GM12878 (cell line): ENCODE measurements around the gene SBF2. TPM values are rescaled to one million over a fixed set of nuclear protein-coding genes. Genes with fewer than 3 reads are reported as not detected.

Experiments used
- ATAC-seq: fragments of 200-7000 bp; cut with Tn5 transposase; 3 replicates; pipeline ENCODE4 v1.9.1; 2020; ENCODE audit warnings: mild to moderate bottlenecking, moderate library complexity
- BruUV-seq: library from RNA; stranded (reverse); fragments of 400-500 nt; replicated peaks from 2 replicates; lab custom pipeline; 2021; lab: Mats Ljungman, UMichigan
- CTCF ChIA-PET: fragments of 300-600 bp; sonication (Branson Sonifier 250); formaldehyde crosslinking; extraction: SDS; loops from one replicate; lab custom pipeline; 2021; ENCODE audit warnings: inconsistent platforms; lab: Yijun Ruan, JAX
- POLR2A ChIA-PET: fragments of 350-600 bp; formaldehyde crosslinking; extraction: SDS; loops from one replicate; lab custom pipeline; 2021; ENCODE audit warnings: inconsistent platforms; lab: Charles Lee
- RAD21 ChIA-PET: fragments of 300-600 bp; sonication (Branson Sonifier 250); formaldehyde crosslinking; loops from one replicate; lab custom pipeline; 2023; ENCODE audit warnings: antibody characterized with exemption; ENCODE audit not compliant: unreplicated experiment; lab: Charles Lee
- SMC1A ChIA-PET: fragments of 300-600 bp; sonication (Branson Sonifier 250); formaldehyde crosslinking; loops from one replicate; lab custom pipeline; 2023; ENCODE audit not compliant: unreplicated experiment, uncharacterized antibody; lab: Charles Lee
- DNase-seq: peaks from one replicate; pipeline ENCODE4 v3.0.0-alpha.2; 2011; ENCODE audit warnings: low read depth, low spot score
- FAIRE-seq: peaks from 3 replicates; lab custom pipeline; 2011; peaks lifted over from hg19 to GRCh38; lab: Jason Lieb, UNC
- H2AFZ ChIP-seq: 2 replicates; pipeline ENCODE4 v1.6.0; 2011; ENCODE audit warnings: low read depth, low read length, control low read depth; ENCODE audit not compliant: control insufficient read depth
- H3K27ac ChIP-seq: 2 replicates; pipeline ENCODE4 v1.5.1; 2011; ENCODE audit warnings: control low read depth; ENCODE audit not compliant: control insufficient read depth, insufficient read depth
- H3K27me3 ChIP-seq, 2 experiments: replicated peaks in 1 of 2; 2 replicates each; pipeline versions ENCODE4 v1.6.0 to v1.6.1; 2011; ENCODE audit warnings: low read length in 1 of 2; ENCODE audit not compliant: control insufficient read depth in 2 of 2, insufficient read depth in 2 of 2
- H3K36me3 ChIP-seq, 2 experiments: 2 replicates each; pipeline ENCODE4 v1.5.1; 2011; ENCODE audit warnings: low read length in 1 of 2; ENCODE audit not compliant: control insufficient read depth in 2 of 2, insufficient read depth in 2 of 2
- H3K4me1 ChIP-seq: 2 replicates; pipeline ENCODE4 v1.6.1; 2011; ENCODE audit warnings: mild to moderate bottlenecking, low read length, moderate library complexity, mixed read lengths; ENCODE audit not compliant: control insufficient read depth, insufficient read depth
- H3K4me2 ChIP-seq: 2 replicates; pipeline ENCODE4 v1.6.0; 2011; ENCODE audit warnings: control low read depth; ENCODE audit not compliant: control insufficient read depth, insufficient read depth
- H3K4me3 ChIP-seq: fragments of 200-600 bp; sonication (generic); 2 replicates; pipeline ENCODE4 v1.5.1; 2016
- H3K79me2 ChIP-seq: 2 replicates; pipeline ENCODE4 v1.6.0; 2011; ENCODE audit warnings: low read length; ENCODE audit not compliant: control insufficient read depth, insufficient read depth
- H3K9ac ChIP-seq: 2 replicates; pipeline ENCODE4 v1.8.0; 2011; ENCODE audit warnings: low read length, control low read depth, mixed read lengths; ENCODE audit not compliant: control insufficient read depth, insufficient read depth
- H3K9me3 ChIP-seq: replicated peaks from 3 replicates; pipeline ENCODE4 v1.5.1; 2011; ENCODE audit warnings: mild to moderate bottlenecking, low read length; ENCODE audit not compliant: control insufficient read depth, insufficient read depth
- H4K20me1 ChIP-seq: 2 replicates; pipeline ENCODE4 v1.6.0; 2011; ENCODE audit not compliant: control insufficient read depth, insufficient read depth
- JUNB ChIP-seq: IDR thresholded peaks from 2 replicates; pipeline ENCODE4 v1.6.1; 2016; ENCODE audit warnings: antibody characterized with exemption, mild to moderate bottlenecking
- KLF5 ChIP-seq: fragments of 450-650 bp; IDR thresholded peaks from 2 replicates; pipeline ENCODE4 v1.6.1; 2014; ENCODE audit warnings: mild to moderate bottlenecking; ENCODE audit not compliant: partially characterized antibody
- LARP7 ChIP-seq: fragments of 450-650 bp; IDR thresholded peaks from 2 replicates; pipeline ENCODE4 v1.6.1; 2017; ENCODE audit warnings: mild to moderate bottlenecking
- NR2F1 ChIP-seq: fragments of 450-650 bp; conservative IDR thresholded peaks from 2 replicates; pipeline ENCODE4 v1.6.1; 2017; ENCODE audit warnings: mild to moderate bottlenecking
- PAX5 ChIP-seq: IDR thresholded peaks from 2 replicates; pipeline ENCODE4 v1.6.1; 2011; ENCODE audit warnings: low read depth, low read length, borderline replicate concordance
- PKNOX1 ChIP-seq: fragments of 450-650 bp; IDR thresholded peaks from 2 replicates; pipeline ENCODE4 v1.6.1; 2016; ENCODE audit warnings: mild to moderate bottlenecking
- POU2F2 ChIP-seq: IDR thresholded peaks from 3 replicates; pipeline ENCODE4 v1.6.1; 2011; ENCODE audit warnings: low read depth, mild to moderate bottlenecking, low read length, borderline replicate concordance
- PRDM15 ChIP-seq: fragments of 450-650 bp; formaldehyde crosslinking; IDR thresholded peaks from 2 replicates; pipeline ENCODE4 v1.4.0; 2020; ENCODE audit warnings: mild to moderate bottlenecking, moderate library complexity
- RAD21 ChIP-seq: IDR thresholded peaks from 2 replicates; pipeline ENCODE4 v1.6.1; 2011; ENCODE audit warnings: mild to moderate bottlenecking, low read depth, low read length, moderate library complexity; ENCODE audit not compliant: insufficient read depth
- ZZZ3 ChIP-seq: IDR thresholded peaks from 2 replicates; pipeline ENCODE4 v1.6.1; 2011; ENCODE audit warnings: low read depth; ENCODE audit not compliant: control insufficient read depth, insufficient read length
- WGBS: methylation state at CpG from one replicate; pipeline ENCODE4 v1.1.6; 2016; ENCODE audit warnings: low lambda C conversion rate; ENCODE audit not compliant: insufficient replicate concordance, insufficient coverage; ENCODE audit errors: missing lambda C conversion rate; 5-methylcytosine and 5-hydroxymethylcytosine counted together
- in situ Hi-C: fragments of 300-500 bp; cut with MboI; formaldehyde crosslinking; loops from 9 replicates; pipeline ENCODE4 v1.14.3; 2018; ENCODE audit warnings: mixed read lengths
- intact Hi-C: fragments of 100-400 bp; cut with micrococcal nuclease; formaldehyde crosslinking; loops from one replicate; pipeline ENCODE4 v1.14.2; 2022; ENCODE audit not compliant: unreplicated experiment
- polyA plus RNA-seq, 11 experiments: library from polyadenylated mRNA; depleted of rRNA in 4 of 11; unstranded in 6 of 11; stranded (reverse) in 5 of 11; fragments of >200 nt; fragmentation: Nextera tagmentation in 4 of 11; fragmentation: Illumina TruSeq in 1 of 11; extraction: Ambion mirVana in 4 of 11; extraction: Trizol in 1 of 11; gene quantifications; 1 replicate in 1 of 11; 2 replicates in 10 of 11; pipeline versions ENCODE4 v1.2.1 to v1.2.3, GENCODE V29; 2011 to 2016; ENCODE audit warnings: inconsistent platforms in 2 of 11, missing spikeins in 2 of 11, low read depth in 1 of 11
- total RNA-seq, 4 experiments: library from RNA; depleted of rRNA in 3 of 4; stranded (reverse); fragments of >200 nt in 3 of 4; fragmentation: Illumina TruSeq in 1 of 4; extraction: Trizol in 1 of 4; gene quantifications; 2 replicates each; pipeline versions ENCODE4 v1.2.1 to v1.2.3, GENCODE V29; 2013 to 2021
- TF ChIP-seq, protein P1 (sequence below): IDR thresholded peaks from 2 replicates; pipeline ENCODE4 v1.6.1; 2011; ENCODE audit warnings: borderline replicate concordance, low read depth, mild to moderate bottlenecking, moderate library complexity, mixed read lengths, low read length; ENCODE audit not compliant: insufficient read depth; ENCODE audit errors: extremely low read length
- TF ChIP-seq, protein P2 (sequence below): fragments of 150-350 bp; IDR thresholded peaks from 2 replicates; pipeline ENCODE4 v1.6.1; 2016; ENCODE audit warnings: low read depth, low read length

SBF2 gene
- total and polyA plus RNA-seq, 10 of the 15 experiments (the other 5 are each of a cell fraction or from before 2014, with no cell fraction given), result 0.24 to 2.3 (median 1.1) TPM

DNA sequence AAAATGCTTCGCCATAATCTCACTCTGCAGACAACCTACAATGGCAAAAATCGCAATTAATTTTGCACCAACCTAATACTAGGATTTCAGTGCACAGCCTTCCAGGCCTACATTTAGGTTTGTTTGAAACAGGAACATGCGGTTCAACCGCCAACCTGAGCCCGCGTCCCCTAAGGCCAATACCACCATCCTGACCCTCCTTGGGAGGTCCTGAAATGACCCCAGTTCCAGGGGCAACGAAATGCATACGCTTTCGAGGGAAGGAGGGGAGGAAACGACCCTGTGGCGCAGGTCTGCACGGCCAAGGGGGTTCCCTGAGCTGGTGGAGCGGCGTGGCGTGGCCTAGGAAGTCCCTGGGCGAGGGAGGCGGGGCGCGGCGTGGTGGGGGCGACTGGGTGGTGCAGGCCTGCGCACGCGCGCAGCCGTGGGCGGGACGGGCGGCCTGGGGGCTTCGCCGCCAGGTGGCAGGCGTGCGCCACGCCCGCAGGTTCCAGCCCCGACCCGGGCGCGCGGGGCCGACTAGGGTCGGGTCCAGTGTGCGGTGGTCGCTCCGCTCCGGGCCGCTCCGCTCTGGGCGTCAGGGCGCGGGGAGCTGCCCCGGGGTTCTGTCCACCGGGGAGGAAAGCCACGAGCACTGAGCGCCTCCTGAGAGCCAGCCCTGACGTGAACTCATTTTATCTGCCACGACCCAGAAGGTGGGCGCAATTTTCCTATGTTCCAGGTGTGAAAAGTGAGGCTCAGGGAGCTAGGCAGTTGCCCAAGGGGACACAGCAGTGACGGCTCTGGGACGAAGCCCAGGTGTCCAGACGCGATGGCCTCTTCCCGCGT lies 536.0 kb downstream of the SBF2 start:
- ChIA-PET SMC1A (interaction anchor here (0.7 to 2.2 kb wide), 5 partner anchors 10 to 608 kb away, joined by 3 to 8 read pairs (median 5); partner anchors contain the start of gene ADM), CTCF (interaction anchor here (0.6 to 3.4 kb wide), 16 partner anchors 9 to 560 kb away, joined by 3 to 27 read pairs (median 4); no protein-coding TSS in a partner anchor), RAD21 (interaction anchor here (1.0 to 3.6 kb wide), 11 partner anchors 9 to 608 kb away, joined by 3 to 21 read pairs (median 4); partner anchors contain the start of gene WEE1), POLR2A (interaction anchor here (0.5 kb wide), 1 partner anchor 279 kb away, joined by 3 read pairs; no protein-coding TSS in a partner anchor)
- Histone ChIP-seq H3K27ac (peak overlapping the region; percentile 66), H4K20me1 (no peaks in the 10 kb centered on the region), H3K36me3 (no peaks in the 10 kb centered on the region; a peak in 1 of 4 replicates), H3K27me3 (no peaks in the 10 kb centered on the region), H3K4me1 (peaks cover 44% of the 10 kb centered on the region), H3K9ac (peak overlapping the region; percentile 76), H3K4me3 (peak overlapping the region; percentile 88), H3K4me2 (peak overlapping the region; percentile 92), H2AFZ (peak overlapping the region; percentile 93), H3K9me3 (no peaks in the 10 kb centered on the region), H3K79me2 (no peaks in the 10 kb centered on the region)
- WGBS, result 4% methylated on average over 32 of the region's 64 CpGs
- FAIRE-seq (peak; percentile 18), ATAC-seq (peak; percentile 86), DNase-seq (no peak)
- BruUV-seq, result no TSS peak
- intact Hi-C loops, result loop anchor here (1.0 to 5.0 kb wide), 4 partner anchors 104 to 564 kb away; no protein-coding TSS in a partner anchor
- in situ Hi-C loops, result no loop called here
- TF ChIP-seq NR2F1, result peak; percentile 73
- TF ChIP-seq, protein P1, sequence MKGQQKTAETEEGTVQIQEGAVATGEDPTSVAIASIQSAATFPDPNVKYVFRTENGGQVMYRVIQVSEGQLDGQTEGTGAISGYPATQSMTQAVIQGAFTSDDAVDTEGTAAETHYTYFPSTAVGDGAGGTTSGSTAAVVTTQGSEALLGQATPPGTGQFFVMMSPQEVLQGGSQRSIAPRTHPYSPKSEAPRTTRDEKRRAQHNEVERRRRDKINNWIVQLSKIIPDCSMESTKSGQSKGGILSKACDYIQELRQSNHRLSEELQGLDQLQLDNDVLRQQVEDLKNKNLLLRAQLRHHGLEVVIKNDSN, result no peak
- TF ChIP-seq KLF5, result no peak
- no peak for TF ChIP-seq PRDM15 (CRISPR knock-in tag)
- TF ChIP-seq PAX5, result peak; percentile 71
- peak; percentile 18; the same call in 1 of the 2 replicates for TF ChIP-seq PKNOX1
- peak; percentile 75; the same call in 1 of the 2 replicates for TF ChIP-seq LARP7
- TF ChIP-seq, protein P2, sequence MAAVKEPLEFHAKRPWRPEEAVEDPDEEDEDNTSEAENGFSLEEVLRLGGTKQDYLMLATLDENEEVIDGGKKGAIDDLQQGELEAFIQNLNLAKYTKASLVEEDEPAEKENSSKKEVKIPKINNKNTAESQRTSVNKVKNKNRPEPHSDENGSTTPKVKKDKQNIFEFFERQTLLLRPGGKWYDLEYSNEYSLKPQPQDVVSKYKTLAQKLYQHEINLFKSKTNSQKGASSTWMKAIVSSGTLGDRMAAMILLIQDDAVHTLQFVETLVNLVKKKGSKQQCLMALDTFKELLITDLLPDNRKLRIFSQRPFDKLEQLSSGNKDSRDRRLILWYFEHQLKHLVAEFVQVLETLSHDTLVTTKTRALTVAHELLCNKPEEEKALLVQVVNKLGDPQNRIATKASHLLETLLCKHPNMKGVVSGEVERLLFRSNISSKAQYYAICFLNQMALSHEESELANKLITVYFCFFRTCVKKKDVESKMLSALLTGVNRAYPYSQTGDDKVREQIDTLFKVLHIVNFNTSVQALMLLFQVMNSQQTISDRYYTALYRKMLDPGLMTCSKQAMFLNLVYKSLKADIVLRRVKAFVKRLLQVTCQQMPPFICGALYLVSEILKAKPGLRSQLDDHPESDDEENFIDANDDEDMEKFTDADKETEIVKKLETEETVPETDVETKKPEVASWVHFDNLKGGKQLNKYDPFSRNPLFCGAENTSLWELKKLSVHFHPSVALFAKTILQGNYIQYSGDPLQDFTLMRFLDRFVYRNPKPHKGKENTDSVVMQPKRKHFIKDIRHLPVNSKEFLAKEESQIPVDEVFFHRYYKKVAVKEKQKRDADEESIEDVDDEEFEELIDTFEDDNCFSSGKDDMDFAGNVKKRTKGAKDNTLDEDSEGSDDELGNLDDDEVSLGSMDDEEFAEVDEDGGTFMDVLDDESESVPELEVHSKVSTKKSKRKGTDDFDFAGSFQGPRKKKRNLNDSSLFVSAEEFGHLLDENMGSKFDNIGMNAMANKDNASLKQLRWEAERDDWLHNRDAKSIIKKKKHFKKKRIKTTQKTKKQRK, result no peak
- TF ChIP-seq JUNB, result no peak
- TF ChIP-seq RAD21, result peak; percentile 79
- 0 out of 3 replicates have a peak, but pooled peaks have one; percentile 9 for TF ChIP-seq POU2F2
- no peak for TF ChIP-seq ZZZ3
